LNCAP (cell line): ENCODE results near the gene KCNE4.

Experiments
- TF ChIP-seq, protein P1 (sequence below): fragments of 450-650 bp; IDR thresholded peaks from 2 replicates; pipeline ENCODE4 v1.5.1; 2017; ENCODE audit warnings: mild to moderate bottlenecking

The KCNE4 gene

DNA sequence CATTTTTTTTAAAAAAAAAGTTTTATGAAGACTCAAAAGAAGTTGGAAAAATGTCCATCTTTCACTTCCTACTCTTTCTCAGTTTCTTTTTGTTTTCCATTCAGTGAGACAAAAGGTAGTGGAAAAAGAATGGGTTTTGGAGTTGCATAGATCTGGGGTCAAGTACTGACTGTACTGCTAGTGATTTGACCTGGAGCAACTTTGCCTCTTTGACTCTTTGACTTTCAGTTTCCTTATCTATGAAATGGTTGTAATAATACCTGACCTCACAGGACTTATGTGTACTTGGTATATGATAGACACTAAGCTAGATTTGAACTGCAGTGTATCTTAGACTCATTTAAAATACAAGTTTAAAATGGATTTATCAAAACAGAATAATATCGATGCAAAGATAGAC is 3.5 kb upstream of the KCNE4 start:
- TF ChIP-seq, protein P1, sequence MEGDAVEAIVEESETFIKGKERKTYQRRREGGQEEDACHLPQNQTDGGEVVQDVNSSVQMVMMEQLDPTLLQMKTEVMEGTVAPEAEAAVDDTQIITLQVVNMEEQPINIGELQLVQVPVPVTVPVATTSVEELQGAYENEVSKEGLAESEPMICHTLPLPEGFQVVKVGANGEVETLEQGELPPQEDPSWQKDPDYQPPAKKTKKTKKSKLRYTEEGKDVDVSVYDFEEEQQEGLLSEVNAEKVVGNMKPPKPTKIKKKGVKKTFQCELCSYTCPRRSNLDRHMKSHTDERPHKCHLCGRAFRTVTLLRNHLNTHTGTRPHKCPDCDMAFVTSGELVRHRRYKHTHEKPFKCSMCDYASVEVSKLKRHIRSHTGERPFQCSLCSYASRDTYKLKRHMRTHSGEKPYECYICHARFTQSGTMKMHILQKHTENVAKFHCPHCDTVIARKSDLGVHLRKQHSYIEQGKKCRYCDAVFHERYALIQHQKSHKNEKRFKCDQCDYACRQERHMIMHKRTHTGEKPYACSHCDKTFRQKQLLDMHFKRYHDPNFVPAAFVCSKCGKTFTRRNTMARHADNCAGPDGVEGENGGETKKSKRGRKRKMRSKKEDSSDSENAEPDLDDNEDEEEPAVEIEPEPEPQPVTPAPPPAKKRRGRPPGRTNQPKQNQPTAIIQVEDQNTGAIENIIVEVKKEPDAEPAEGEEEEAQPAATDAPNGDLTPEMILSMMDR = no peak

DNA sequence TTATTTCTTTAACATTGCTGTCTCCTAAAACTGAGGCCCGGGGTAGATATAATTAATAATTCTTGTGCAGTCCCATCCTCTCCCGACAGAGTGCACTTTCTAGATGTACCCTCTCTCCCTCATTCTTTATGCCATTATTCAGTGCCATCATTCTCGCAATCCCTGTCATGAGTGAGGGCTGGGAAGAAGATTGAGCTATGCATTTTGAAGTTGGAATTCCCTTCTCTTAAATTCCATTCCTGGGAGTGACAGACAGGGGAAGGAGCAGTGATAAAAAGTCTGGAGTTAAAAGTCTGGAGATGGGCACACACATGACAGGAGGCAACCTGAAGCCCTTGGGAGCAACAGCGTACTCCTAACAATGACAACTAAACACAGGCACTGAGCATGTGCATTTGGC is 2.6 kb upstream of the KCNE4 start:
- TF ChIP-seq, protein P1 = no peak

DNA sequence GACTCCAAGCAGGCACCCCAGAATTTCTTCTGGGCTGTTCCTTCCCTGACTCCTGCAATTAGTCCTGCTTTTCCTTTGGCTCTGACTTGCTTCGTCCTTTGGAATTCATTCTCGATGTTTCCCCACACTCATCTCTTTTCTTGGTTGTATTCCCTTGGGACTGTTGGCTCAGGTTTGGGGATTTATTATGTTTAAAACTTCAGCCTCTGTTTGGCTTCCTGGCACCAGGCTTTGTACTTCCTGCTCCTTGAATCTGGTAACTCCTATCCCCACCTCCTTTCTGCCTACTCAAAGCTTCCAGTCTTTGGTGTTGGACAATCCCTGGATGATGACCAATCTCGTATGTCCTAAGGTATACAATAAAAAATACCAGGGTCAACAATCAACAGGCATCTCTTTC is 1.8 kb upstream of the KCNE4 start:
- TF ChIP-seq, protein P1 = no peak

DNA sequence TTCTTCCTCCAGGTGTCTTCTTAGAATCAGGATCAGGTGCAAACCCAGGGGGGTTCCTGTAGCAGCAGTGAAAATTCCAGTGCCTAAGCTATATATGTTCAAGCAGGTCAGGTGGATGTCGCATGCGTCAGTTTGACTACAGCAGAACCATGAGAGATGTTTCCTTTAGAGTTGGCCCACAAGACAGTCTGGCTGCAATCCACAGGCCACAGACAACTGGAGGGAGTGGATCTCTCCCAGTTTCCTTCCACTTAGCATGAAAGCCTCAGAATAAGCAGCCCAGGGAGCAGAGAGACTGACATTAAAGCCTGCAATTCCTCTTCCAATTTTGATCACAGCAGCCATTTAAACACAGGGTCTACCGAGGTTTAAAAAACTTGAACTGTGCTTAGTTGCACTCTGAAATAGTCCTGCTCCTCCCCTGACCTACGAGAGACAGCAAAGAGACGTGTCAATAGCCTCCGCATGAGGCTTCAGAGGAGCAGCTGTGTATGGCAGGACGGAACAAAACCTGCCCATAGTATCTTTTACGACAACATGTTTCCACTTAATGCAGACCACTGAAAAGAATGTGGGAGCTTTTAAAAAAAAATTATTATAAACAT is 988 bp upstream of the KCNE4 start:
- TF ChIP-seq, protein P1 = no peak

DNA sequence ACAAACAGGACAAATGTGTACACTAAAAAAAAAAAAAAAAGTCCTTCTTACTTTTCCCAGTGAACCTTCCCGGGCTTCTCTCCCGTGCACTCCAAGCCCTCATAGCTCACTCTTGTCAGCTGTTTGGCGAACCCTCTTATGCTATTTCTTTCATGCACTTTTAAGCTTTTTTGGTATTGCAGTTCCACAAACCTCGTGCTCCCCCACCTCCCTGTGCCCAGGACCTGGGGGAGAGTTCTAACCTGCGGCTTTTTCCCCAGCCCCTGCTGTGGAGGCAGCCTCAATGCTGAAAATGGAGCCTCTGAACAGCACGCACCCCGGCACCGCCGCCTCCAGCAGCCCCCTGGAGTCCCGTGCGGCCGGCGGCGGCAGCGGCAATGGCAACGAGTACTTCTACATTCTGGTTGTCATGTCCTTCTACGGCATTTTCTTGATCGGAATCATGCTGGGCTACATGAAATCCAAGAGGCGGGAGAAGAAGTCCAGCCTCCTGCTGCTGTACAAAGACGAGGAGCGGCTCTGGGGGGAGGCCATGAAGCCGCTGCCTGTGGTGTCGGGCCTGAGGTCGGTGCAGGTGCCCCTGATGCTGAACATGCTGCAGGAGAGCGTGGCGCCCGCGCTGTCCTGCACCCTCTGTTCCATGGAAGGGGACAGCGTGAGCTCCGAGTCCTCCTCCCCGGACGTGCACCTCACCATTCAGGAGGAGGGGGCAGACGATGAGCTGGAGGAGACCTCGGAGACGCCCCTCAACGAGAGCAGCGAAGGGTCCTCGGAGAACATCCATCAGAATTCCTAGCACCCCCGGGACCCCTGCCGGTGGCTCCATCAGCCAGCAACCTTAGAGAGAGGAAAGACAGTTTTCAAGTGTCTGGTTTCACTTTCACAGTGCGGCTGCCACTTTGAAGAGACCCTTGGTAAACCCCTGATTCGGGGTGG is 826 bp downstream of the KCNE4 start:
- TF ChIP-seq, protein P1 = no peak

DNA sequence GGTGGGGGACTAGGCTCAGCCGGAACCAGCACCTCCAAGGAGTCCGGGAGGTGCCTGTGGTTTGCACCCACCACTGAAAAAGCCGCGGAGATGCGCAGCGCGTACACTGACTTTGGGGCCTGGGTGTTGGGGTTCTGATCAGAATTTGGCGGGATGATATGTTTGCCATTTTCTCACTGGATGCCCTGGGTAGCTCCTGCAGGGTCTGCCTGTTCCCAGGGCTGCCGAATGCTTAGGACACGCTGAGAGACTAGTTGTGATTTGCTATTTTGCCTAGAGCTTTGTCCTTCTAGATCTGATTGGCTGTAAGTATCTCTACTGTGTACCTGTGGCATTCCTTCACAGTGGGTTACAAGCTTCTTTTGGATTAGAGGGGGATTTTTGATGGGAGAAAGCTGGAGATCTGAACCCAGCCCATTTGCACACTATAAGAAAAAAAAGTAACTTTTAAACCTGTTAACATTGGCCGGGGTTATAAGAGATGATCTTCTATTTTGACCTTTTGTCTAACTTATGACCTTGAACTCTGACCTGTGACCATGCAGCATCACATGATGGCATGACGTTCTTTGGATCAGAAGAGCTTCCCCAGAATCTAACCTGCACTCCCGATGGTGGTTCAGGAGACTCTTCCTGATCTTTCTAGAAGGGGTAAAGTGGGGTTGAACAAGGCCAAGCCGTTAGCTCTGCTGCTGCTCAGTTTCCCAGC is 1.6 kb downstream of the KCNE4 start:
- TF ChIP-seq, protein P1 = no peak

DNA sequence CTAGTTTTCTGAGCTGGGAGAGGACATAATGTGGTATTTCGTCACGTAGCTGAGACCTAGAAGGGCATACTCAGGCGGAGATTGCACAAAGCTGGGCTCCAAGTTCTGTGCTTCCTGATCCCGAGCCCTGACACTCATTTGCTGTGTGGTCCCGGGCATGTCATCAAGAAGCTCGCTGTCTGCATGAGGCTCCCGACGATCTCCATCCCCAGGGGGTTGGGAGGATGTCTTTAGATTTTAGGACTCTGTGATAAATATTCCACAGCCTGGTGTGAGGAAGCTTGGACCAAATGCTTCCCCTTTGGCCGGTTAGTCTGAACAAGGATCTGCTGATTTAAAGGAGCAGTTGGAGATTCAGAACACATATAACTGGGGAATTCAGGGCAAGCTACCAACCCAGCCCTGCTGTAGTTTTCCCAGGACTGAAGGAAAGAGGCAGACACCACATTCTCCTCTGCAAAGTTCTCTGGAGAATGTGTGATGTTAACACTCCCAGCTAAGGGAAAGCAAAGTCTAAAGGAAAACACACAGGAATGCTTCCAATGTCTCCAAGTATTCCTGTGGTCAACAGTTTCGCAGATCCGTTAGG is 2.3 kb downstream of the KCNE4 start:
- TF ChIP-seq, protein P1 = no peak
